A549 treated with DMSO at 1 μM for 4 hours (cell line): ENCODE data around the gene LAT. TPM values are rescaled to one million over a fixed set of nuclear protein-coding genes. Genes with fewer than 3 reads are reported as not detected.

Experiments
- total RNA-seq: library from RNA; stranded (reverse); fragments of 200-300 nt; extraction: Qiagen RNA extraction; gene quantifications from 5 replicates; pipeline ENCODE4 v1.2.3, GENCODE V29; 2022; ENCODE audit warnings: low read depth

The LAT gene
- total RNA-seq = 3.1 to 6.1 TPM (median 4.3 TPM) in 5 replicates

GRCh38 chr16:28984619-28985135 lies at the start of gene LAT:
TSS of gene LAT (plus strand) at chr16:28985052. CDS start at chr16:28985418, 366 bp downstream.

DNA sequence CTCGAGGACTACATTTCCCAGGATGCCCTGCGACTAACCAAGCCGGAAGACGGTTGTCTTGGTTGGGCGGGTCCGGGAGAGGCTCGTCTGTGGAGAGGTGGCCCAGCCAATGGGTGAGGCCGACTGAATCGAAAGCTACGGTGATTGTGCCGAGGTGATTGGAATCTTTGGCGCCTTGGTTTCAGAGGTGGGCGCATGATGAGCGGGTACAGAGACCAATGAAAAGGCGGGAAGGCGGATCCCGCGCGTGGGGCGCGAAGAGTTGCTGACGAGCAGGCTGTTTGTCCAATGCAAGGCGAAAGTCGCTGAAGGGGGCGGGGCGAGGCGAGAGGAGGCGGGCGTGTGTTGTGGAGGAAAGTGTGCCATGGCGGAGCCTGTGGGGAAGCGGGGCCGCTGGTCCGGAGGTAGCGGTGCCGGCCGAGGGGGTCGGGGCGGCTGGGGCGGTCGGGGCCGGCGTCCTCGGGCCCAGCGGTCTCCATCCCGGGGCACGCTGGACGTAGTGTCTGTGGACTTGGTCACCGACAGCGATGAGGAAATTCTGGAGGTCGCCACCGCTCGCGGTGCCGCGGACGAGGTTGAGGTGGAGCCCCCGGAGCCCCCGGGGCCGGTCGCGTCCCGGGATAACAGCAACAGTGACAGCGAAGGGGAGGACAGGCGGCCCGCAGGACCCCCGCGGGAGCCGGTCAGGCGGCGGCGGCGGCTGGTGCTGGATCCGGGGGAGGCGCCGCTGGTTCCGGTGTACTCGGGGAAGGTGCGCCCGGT lies 34.0 kb upstream of the LAT start, which contains the start of gene NFATC2IP:
TSS of gene NFATC2IP (plus strand) at position 290 of the 762 bp plus-strand sequence. CDS start at position 365, 75 bp downstream.

DNA sequence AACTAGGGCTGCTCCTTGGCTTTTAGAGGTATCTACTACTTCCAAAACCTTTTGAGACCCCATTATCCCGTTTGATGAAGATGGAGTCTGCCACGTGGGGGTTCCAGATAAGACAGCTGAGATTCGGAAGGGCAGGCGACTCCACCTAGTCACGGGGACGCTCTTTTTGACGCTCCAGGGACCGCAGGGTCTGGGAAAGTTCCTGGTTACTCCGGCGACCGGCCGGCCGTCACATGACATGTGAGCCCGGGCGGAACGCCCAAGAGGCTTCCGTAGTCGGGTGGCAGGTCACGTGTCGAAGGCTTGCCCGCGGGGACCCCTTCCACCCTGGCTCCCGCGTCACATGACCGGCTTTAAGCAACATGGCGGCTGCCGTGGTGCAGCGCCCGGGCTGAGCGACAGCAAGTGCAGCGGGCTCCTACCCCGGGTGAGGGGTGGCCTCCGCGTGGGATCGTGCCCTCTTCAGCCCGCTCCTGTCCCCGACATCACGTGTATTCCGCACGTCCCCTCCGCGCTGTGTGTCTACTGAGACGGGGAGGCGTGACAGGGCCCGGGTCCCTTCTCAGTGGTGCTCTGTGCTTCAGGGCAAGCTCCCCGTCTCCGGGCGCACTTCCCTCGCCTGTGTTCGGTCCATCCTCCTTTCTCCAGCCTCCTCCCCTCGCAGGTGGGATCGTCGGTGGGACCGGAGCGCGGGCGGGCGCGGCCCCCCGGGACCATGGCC lies 10.3 kb upstream of the LAT start, which contains the start of gene SPNS1:
TSS of gene SPNS1 (plus strand) at position 342 of the 721 bp plus-strand sequence. CDS start at position 716, 374 bp downstream.

Other genes with a start within 250 kb of the LAT start
- gene NPIPB9, start 233.3 kb upstream of the LAT start, total RNA-seq = 0.69 to 2.3 TPM (median 1.8 TPM) in 5 replicates
- gene ATXN2L, start 162.1 kb upstream of the LAT start, total RNA-seq = 95.3 to 153 TPM (median 135 TPM) in 5 replicates
- 230 to 318 TPM (median 288 TPM) in 5 replicates for gene TUFM, start 138.7 kb upstream of the LAT start, total RNA-seq
- 22.4 to 32.6 TPM (median 31.1 TPM) in 5 replicates for gene SH2B1, start 121.2 kb upstream of the LAT start, total RNA-seq
- 1.4 to 3.6 TPM (median 2.4 TPM) in 5 replicates for gene ATP2A1, start 106.6 kb upstream of the LAT start, total RNA-seq
- 9.1 to 11.9 TPM (median 10.7 TPM) in 5 replicates for gene RABEP2, start 59.8 kb upstream of the LAT start, total RNA-seq
- not detected in 5 replicates for gene CD19, start 53.1 kb upstream of the LAT start, total RNA-seq
- 20.5 to 34.2 TPM (median 29.9 TPM) in 5 replicates for gene NFATC2IP, start 34.1 kb upstream of the LAT start, total RNA-seq
- 56.8 to 81.3 TPM (median 69.7 TPM) in 5 replicates for gene SPNS1, start 10.3 kb upstream of the LAT start, total RNA-seq